SIG-M5 (cell line): Measurements from ENCODE around the gene DPAGT1.
A peak's percentile ranks its signal among the peaks of the same experiment; 100 is the strongest.
"Not testable (repeated sequence)": the region's sequence is repeated elsewhere in the genome, so short reads cannot be mapped to it uniquely, and the experiment has no call there.

ENCODE experiments used
- DNase-seq: peaks from one replicate; lab custom pipeline; 2025; lab: John Stamatoyannopoulos, UW

The DPAGT1 gene

GRCh38 chr11:119093942-119094815 is 7.5 kb downstream of the DPAGT1 start:
- DNase-seq: no peak

DNA sequence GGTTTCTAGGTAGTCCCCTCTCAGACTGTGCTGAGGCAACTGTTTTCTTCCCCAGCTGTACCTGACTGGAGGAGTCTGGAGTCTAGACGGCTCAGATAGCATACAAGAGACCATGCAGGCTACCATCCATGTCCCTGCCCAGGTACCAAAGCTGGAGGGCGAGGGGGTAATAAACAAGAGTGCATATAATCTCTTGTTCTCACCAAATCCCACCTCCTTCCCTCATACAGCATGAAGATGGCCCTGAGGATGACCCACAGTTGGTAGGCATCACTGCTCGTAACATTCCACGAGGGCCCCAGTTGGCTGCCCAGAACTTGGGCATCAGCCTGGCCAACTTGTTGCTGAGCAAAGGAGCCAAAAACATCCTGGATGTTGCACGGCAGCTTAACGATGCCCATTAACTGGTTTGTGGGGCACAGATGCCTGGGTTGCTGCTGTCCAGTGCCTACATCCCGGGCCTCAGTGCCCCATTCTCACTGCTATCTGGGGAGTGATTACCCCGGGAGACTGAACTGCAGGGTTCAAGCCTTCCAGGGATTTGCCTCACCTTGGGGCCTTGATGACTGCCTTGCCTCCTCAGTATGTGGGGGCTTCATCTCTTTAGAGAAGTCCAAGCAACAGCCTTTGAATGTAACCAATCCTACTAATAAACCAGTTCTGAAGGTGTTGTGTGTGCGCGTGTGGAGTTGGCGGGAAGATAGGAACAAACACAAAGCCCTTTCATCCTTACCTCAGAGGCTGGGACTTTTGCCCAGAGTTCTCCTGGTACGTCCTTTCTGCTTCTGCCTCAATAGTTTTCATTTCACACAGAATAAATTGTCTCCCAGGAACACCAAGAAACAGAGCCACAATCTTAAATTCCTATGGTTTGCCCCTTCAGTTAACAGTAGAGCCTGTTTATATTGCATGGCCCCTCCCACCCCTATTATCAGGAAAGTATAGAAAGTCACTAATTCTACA is 8.5 kb downstream of the DPAGT1 start:
- no peak for DNase-seq

DNA sequence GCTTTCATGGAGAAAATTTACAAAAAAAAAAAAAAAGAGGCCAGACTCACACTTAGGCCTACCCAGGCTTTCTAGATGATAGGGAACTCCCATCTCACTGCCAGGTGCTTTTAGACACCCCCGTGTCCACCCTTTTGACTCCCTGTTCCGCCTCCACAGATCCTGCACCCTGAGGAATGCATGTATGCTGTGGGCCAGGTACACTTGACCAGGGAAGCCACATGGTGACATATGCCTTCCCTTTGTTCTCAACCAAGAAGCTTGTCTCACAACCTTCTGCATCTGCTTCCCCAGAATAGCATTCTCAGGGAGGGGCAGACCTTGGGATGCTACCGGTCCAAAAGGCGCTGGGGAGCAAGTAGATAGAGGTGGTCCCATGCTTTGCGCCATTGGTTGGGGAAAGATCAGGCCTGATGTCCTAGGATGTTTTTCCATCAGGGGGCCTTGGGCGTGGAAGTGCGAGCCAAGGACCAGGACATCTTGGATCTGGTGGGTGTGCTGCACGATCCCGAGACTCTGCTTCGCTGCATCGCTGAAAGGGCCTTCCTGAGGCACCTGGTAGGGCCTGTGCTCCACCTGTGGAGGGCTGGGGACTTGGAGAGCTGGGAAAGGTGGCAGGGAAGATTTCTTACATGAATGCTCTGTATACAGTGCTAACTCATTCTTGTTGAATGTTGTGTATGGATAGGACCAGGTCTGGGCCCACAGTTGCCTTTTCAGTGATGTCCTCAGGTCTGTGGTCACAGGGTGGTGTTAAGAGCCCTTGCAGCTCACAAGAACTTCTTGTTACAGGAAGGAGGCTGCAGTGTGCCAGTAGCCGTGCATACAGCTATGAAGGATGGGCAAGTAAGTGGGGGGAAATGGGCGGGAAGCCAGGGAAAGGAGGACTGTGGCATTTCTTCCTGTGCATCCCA is 9.4 kb downstream of the DPAGT1 start:
- DNase-seq: no peak

DNA sequence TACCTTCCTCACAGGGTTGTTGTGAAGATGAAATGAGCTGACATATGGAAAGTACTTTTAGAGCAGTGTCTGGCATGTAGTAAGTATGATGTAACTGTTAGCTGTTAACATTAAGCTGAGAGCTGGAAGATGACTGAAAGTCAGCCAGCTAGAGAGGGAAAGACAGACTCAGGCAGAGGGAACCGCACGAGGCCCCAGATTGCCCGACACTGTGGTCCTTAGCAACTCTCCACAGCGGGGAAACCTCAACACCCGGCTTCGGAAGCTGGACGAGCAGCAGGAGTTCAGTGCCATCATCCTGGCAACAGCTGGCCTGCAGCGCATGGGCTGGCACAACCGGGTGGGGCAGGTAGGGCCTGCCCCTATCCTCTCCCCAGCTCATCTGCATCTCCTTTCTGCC is 10.5 kb downstream of the DPAGT1 start:
- DNase-seq: no peak

DNA sequence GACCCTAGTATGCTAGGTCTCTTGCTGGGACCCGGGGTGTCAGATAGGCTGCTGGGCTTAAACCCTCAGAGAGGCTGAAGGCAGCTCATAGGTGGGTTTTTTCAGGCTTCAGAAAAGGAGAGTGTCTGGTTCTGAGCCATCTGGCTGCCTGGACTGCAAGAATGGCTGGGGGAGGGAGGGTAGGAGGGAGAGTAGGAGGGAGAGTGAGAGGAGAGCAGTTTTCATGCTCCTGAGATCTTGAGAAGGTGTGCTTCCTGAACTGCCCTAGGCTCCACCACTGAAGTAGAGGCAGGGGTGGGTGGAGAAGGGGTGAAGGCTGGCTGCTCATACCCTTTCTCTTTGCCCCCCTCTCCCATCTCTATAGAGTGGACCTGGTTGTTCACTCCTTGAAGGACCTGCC is 12.3 kb downstream of the DPAGT1 start:
- no peak for DNase-seq

DNA sequence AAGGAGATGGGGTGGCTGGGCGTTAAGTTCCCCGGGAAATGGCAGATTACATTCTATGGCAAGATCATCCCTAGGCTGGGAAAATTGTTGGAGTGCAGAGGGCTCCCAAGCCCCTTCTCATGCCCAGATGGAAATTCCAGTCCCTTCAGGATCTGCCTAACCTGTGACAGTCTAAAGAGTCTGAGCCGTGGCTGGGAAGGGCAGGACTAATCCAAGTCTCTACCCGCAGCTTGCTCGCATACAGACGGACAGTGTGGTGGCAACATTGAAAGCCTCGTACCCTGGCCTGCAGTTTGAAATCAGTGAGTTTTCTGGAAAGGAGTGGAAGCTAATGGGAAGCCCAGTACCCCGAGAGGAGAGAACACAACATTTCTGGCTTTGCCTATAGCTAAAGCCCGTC is 13.2 kb downstream of the DPAGT1 start:
- no peak for DNase-seq

DNA sequence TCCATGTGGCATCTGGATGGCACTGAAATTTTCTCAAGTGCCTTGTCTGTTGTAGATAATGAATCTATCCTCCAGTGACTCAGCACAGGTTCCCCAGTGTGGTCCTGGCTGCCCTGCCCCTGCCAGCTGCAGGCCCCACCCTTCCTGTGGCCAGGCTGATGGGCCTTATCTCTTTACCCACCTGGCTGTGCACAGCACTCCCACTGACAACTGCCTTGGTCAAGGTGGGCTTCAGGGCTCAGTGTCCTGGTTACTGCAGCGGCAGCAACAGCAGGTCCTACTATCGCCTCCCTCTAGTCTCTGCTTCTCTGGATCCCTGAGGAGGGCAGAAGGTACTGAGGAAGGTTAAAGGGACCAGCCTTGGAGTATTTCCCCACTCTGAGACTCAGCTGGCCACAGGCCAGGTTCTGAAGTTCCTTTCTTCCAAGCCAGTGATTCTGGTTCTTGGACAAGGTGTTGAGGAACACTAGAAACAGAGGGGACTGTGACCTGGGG is 13.9 kb downstream of the DPAGT1 start:
- no peak for DNase-seq

- DNase-seq: no peak
Measured at GRCh38 chr11:119087123-119087522, 14.5 kb downstream of the DPAGT1 start.

GRCh38 chr11:119085437-119085847 is 16.2 kb downstream of the DPAGT1 start:
- no peak for DNase-seq

DNA sequence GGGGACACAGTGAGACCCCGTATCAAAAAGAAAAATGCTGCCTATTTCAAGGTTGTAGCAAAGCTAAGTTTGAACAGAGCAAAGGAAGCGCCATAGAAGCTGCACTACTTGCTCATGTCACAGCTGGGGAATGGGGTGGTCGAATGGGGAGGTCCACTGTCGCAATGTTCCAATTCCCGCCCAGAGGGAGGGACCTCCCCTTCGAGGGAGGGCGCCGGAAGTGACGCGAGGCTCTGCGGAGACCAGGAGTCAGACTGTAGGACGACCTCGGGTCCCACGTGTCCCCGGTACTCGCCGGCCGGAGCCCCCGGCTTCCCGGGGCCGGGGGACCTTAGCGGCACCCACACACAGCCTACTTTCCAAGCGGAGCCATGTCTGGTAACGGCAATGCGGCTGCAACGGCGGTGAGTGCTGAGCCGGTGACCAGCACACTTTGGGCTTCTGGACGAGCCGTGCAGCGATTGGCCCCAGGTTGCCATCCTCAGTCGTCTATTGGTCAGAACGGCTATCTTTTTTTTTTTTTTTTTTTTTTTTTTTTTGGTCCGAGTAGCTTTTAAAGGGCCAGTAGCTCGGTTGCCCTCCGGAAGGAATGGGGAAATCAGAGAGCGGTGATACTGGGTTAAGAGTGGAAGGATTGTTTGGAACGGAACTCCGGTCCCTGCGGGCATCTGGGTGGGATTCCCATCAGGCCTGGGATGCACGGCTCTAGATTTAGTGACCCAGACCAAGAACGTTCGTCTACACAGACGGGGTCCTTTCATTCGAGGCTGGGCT is 16.8 kb downstream of the DPAGT1 start, which contains the start of gene HMBS:
Gene HMBS, plus strand, starts transcription at position 219 of the 774 bp plus-strand sequence. Its CDS starts 153 bp downstream, at position 372.
- peak; percentile 80 for DNase-seq

DNA sequence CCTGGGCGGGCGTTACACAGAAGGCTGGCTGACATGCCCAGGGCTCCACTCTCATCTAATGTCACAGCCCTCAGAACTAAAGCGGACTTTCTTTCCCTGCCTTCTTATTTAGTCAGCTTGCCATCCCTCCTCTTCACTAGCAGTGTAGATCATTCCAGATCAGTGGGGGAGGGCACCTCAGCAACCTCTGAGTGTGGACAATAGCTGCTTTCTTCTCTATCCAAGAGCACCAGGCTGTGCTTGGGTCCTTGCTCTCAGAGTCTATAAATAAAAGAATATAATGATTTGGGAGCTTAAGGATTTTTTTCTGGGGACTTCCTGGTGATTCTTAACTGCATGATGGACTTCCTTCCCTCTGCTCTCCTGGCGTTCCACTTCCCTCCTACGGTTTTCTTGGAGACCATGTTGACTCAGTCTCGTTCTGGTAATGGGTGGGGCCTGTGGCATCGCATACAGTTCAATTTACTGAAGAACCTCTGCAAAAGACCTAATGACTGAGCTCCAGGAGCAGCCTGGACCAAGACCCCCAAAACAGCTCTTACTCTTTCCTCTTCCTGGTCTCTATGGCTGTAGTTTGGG is 19.9 kb downstream of the DPAGT1 start:
- DNase-seq: no peak

DNA sequence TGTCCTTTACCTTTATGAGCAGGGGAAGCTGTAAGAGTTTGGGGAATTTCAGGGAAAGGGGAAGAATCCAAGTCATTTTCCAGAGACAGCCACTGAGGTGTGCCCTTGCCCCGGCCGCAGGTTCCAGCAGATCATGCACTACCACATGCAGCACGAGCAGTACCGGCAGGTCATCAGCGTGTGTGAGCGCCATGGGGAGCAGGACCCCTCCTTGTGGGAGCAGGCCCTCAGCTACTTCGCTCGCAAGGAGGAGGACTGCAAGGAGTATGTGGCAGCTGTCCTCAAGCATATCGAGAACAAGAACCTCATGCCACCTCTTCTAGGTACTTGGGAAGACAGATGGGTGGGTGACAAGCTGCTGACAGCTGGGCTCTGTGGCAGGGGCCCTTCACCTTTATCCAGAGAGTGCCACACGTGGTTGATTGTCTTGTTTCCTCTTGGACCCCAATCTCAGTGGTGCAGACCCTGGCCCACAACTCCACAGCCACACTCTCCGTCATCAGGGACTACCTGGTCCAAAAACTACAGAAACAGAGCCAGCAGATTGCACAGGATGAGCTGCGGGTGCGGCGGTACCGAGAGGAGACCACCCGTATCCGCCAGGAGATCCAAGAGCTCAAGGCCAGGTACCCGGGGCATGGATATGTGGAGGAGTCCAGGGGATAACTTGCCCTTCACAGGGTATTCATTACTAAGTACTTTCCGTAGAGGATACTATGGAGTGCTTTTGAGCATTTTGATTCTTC is 22.8 kb downstream of the DPAGT1 start:
- no peak for DNase-seq

DNA sequence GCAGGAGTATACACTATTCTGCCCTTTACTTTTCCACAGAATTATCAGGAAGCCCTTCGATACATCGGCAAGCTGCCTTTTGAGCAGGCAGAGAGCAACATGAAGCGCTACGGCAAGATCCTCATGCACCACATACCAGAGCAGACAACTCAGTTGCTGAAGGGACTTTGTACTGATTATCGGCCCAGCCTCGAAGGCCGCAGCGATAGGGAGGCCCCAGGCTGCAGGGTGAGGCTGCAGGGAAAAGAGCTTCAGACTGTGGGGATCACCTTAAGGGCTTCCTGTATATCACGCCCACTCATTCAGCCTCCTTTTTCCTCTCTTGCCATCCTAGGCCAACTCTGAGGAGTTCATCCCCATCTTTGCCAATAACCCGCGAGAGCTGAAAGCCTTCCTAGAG is 23.8 kb downstream of the DPAGT1 start:
- DNase-seq: no peak

DNA sequence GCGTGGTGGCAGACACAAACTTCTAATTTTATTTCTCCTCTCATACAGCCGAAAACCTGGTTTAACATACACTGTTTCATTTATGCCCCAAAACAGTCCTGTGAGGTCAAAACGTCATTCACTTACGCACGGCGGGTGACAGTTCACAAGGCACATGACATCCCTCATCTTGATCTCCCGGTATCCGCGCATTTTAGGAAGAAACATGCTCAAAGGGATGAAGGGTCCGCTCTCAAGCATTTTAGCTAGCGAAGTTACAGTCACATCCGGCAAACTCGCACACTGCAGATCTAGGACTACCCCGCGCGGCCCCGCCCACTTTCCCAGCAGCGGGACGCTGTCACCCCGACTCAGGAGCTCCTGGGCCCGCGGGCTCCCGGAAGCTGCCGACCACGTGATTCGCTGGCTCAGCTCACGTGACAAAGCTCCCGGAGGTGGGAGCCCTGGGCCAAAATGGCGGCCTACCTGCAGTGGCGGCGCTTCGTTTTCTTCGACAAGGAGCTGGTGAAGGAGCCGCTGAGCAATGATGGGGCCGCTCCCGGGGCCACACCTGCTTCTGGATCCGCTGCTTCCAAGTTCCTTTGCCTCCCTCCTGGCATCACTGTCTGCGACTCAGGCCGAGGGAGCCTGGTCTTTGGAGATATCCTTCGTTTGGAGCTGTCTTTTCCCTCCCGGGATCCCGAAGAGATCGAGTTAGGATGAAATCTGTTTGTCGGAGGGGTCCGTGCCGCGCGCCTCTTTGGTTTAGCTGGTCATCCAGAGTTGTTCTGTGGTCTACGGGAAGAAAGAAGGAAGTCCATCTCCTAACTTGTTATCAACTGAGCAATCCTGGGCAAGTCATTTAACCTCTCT is 34.1 kb downstream of the DPAGT1 start, which contains the start of gene VPS11:
Gene VPS11, plus strand, starts transcription at position 448 of the 852 bp plus-strand sequence. Its CDS starts 6 bp downstream, at position 454.
- peak; percentile 82 for DNase-seq

- no peak for DNase-seq
Measured at GRCh38 chr11:119065369-119065768, 36.3 kb downstream of the DPAGT1 start.

DNA sequence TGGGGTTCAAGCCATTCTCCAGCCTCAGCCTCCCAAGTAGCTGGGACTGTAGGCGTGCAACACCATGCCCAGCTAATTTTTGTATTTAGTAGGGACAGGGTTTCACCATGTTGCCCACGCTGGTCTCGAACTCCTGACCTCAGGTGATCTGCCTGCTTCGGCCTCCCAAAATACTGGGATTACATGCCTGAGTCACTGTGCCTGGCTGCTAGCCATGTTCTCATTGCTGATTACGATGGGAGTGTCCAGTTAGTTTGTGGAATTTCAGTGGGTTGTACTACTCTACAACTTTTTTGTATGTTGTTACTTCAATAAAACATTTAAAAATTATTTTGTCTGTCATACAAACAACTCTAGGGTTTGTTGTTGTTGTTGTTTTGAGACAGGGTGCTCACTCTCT is 38.9 kb downstream of the DPAGT1 start:
- no peak for DNase-seq

DNA sequence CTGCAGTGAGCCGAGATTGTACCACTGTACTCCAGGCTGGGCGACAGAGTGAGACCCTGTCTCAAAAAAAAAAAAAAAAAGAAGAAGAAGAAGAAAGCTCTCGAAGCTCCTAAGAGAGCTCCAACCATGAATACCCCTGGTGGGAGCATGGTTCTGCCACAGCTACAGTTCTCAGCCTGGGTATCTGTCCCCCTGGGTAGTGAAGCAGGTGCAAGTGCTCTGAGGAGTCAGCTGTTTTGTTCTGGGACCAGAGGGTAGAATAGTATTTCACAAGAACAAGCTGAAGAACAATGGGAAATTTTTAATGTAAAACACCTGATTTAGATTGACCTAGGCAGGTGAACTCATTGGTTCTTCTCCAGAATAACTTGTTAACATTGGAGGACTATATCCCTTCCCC is 40.4 kb downstream of the DPAGT1 start:
- no peak for DNase-seq

DNA sequence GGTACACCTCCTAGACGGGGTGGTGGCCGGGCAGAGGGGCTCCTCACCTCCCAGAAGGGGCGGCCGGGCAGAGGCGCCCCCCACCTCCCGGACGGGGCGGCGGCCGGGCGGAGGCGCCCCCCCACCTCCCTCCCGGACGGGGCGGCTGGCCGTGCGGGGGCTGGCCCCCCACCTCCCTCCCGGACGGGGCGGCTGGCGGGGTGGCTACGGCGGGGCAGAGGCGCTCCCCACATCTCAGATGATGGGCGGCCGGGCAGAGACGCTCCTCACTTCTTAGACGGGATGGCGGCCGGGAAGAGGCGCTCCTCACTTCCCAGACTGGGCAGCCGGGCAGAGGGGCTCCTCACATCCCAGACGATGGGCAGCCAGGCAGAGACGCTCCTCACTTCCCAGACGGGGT is 42.5 kb downstream of the DPAGT1 start:
- DNase-seq: not testable (repeated sequence)
